Measurements from ENCODE around the gene PAPPA.
A peak's percentile ranks its signal among the peaks of the same experiment; 100 is the strongest.

PAPPA gene

DNA sequence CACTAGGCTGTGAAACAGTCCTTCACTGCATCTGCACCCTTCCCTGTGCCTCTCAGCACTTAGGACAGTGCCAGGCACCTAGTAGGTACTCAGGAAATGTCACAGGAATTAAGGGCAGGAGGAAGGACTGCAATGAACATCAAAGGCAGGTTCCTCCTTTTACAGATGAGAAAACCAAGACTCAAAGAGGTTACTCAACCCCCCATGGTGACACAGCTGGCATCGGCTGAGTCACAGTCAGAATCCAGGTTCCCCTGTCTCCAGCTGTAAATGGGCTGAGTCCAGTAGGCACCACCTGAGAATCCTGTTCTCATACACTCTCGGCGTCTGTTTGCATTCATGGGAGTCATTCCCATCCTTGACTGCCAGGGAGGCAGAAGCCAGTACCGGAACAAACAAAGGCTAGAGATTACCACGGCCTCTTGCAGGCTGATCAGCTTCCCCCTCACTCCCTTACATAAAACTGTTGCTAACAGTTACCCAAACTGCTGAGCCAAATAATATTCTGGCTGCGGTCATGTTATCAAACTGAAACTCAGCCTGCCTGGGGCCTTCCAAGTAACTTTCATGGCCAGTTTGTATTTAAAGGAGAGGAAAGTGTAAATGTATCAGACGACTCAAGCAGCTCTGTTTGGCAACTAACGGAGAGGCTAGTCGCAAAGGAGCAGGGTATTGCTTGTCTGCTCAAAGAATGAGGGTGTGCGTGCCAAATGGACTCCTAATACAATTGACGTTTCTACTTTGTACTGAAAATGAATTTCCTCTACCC lies 201.7 kb downstream of the PAPPA start:
- no peak for DNase-seq

- DNase-seq, result no peak
These were observed 204.7 kb downstream of the PAPPA start for GRCh38 chr9:116358251-116358650.

- DNase-seq, result no peak
These were observed 206.4 kb downstream of the PAPPA start for GRCh38 chr9:116360016-116360415.

DNA sequence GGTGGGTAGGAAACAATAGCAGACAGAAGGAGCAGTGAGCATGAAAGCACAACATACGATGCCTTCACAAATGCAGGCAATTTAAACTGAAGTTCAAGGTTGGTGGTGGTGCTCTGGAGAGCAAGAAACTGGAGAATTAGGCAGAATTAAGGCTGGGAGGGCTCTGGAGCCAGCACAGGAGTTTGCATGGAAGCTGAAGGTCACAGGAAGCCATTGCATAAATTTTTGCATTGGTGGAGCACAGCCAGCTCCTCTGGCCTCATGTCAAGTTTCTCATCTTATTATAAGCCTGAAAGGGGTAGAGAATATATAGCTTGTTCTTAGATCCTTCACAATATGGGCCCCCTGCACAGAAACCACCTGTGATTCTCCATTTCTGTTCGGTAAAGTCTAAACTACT lies 207.4 kb downstream of the PAPPA start:
- no peak for DNase-seq

- no peak for DNase-seq
These were observed 208.0 kb downstream of the PAPPA start for GRCh38 chr9:116361547-116361946.

DNA sequence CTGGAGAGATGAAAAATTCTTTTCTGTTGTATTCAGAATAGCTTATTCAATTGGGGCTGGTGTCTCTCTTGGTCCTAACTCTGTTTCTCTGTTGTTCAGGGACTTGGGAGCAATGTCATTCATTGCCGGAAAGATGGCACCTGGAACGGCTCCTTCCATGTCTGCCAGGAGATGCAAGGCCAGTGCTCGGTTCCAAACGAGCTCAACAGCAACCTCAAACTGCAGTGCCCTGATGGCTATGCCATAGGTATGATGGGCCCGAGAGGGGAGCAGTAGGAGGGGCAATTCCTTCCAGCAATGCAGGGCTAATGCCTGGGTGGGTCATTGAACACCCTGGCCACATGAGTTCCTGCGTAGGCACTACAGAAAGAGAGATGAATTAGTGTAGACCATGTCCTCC lies 208.9 kb downstream of the PAPPA start:
- no peak for DNase-seq

GRCh38 chr9:116365056-116365471 lies 211.5 kb downstream of the PAPPA start:
- peak; percentile 84 for DNase-seq

- no peak for DNase-seq
These were observed 212.7 kb downstream of the PAPPA start for GRCh38 chr9:116366241-116366640.

- no peak for DNase-seq
These were observed 215.1 kb downstream of the PAPPA start for GRCh38 chr9:116368680-116369079.

GRCh38 chr9:116369706-116370105 lies 216.1 kb downstream of the PAPPA start:
- no peak for DNase-seq

GRCh38 chr9:116370556-116370955 lies 217.0 kb downstream of the PAPPA start:
- DNase-seq, result no peak

GRCh38 chr9:116372081-116372673 lies 218.6 kb downstream of the PAPPA start:
- DNase-seq, result no peak

DNA sequence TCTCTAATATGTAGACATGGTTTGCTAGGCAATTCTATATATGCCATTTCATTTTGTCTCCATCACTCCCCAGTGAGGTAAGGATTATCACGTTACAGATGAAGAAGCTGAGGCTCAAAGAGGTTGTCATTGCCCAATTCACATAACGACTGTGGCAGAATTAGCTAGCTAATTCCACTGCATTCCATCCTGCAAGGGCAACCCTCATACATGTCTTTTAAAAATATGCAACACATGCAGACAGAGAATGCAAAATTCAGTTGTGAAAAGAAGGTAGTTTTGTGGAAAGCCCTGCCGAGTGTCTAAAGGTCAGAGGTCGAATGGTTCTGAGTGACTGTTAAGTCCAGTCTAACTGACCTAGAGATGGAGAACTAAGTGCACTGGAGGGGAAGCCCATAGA lies 219.2 kb downstream of the PAPPA start:
- DNase-seq, result no peak

DNA sequence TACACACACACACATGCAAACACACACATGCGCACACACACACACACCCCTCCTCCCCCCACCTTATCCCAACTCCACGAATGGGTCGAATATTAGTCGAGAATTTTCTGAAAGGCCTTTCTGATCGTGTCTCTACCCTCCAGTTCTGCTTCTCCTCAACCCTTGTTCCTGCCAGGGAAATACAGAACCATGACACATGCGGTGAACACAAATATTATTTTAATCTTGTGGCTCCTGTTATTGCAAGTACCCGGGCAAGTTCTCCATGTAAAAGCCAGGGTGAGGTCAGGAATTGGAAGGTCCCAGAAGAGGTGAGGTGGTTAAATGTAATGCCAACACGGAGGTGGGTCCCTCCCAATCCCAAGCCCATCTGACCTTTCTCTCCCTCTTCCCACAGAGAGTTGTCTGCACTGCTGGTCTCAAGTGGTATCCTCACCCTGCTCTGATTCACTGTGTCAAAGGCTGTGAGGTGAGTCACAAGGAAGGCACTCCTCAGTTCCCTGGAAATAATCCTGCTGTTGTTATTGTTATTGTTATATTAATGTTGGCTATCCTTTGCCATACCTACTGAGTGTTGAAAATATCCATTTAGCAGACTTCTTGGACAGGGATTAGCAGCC lies 223.7 kb downstream of the PAPPA start:
- DNase-seq, result peak; percentile 85

GRCh38 chr9:116378873-116379272 lies 225.3 kb downstream of the PAPPA start:
- DNase-seq, result no peak

GRCh38 chr9:116379821-116380220 lies 226.2 kb downstream of the PAPPA start:
- no peak for DNase-seq

GRCh38 chr9:116380496-116380995 lies 227.0 kb downstream of the PAPPA start:
- DNase-seq, result no peak

DNA sequence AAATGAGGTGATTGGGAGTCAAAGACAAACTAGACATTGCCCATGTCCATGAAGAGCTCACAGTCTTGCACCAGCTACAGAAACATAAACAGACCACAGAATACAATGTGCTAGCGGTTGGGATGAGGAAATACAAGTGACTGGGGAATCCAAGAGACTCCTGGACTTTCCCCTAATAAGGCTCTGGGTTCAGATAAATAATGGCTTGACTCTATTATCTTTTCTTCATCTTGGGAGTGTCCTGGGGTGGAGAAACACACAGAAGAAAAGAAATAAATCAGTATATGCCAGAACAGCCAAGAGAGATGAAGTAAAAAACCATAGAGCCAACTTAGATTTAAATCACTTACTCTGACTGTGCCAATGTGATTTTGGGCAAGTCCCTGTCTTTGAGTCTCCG lies 227.8 kb downstream of the PAPPA start:
- DNase-seq, result no peak

DNA sequence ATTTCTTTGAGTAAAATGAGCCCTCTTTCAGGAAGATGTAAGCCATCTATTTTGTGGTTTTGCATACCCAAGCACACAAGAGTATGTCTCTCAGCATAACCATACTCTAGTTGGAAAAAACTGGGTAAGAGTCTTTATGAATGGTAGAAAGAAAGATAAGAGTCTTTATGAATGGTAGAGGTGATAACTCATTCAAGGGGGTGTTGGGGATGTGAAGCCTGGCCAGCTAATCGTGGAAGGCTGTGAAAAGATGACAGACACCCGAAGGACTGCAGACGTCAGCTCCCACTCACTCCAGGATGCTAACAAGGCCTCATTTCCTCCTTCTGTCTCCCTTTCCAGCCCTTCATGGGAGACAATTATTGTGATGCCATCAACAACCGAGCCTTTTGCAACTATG lies 228.5 kb downstream of the PAPPA start:
- no peak for DNase-seq

- peak; percentile 18 for DNase-seq
These were observed 229.5 kb downstream of the PAPPA start for GRCh38 chr9:116383133-116383532.

- DNase-seq, result peak; percentile 36
These were observed 230.3 kb downstream of the PAPPA start for GRCh38 chr9:116383936-116384335.

- peak; percentile 41 for DNase-seq
These were observed 234.5 kb downstream of the PAPPA start for GRCh38 chr9:116387934-116388698.
